ENCODE data around the gene RAD52. TPM values are rescaled to one million over a fixed set of nuclear protein-coding genes. Genes with fewer than 3 reads are reported as not detected.

RAD52 gene
- total RNA-seq, 2 donors from 2014 or later: 16.7 to 30.5 TPM

DNA sequence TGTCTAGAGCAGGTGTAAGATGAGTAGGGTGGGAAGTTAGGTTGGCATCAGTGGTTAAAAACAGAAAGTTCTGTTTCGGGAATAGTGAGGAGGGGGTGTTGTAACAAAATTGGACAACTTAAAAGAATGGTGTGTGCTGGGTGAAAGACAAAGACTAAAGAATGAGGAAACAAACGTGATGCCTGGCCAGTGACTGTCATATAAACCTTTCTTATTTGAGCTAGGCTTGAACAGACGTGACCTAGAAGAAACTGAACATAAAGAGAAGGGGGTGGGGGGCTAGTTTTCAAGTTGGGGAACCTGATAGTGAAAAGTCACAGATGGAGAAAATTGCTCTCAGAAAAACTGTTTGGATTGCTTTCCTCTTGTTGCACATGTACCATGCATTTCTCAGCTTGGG lies 39.6 kb downstream of the RAD52 start:
- Histone ChIP-seq H3K27ac (no peak overlapping the region), H3K27me3 (replicated peaks; ENCODE audit: insufficient read depth) (no peaks in the 10 kb centered on the region), H3K4me3 (no peak overlapping the region), H3K4me1 (replicated peaks) (no peaks in the 10 kb centered on the region), H3K36me3 (peaks cover 0 to 12% of the 10 kb centered on the region in 2 donors), H3K9me3 (no peaks in the 10 kb centered on the region)
- no peak for TF ChIP-seq POLR2A (IDR thresholded peaks at IDR 0.05)
- TF ChIP-seq, protein P1, sequence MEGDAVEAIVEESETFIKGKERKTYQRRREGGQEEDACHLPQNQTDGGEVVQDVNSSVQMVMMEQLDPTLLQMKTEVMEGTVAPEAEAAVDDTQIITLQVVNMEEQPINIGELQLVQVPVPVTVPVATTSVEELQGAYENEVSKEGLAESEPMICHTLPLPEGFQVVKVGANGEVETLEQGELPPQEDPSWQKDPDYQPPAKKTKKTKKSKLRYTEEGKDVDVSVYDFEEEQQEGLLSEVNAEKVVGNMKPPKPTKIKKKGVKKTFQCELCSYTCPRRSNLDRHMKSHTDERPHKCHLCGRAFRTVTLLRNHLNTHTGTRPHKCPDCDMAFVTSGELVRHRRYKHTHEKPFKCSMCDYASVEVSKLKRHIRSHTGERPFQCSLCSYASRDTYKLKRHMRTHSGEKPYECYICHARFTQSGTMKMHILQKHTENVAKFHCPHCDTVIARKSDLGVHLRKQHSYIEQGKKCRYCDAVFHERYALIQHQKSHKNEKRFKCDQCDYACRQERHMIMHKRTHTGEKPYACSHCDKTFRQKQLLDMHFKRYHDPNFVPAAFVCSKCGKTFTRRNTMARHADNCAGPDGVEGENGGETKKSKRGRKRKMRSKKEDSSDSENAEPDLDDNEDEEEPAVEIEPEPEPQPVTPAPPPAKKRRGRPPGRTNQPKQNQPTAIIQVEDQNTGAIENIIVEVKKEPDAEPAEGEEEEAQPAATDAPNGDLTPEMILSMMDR (IDR thresholded peaks at IDR 0.05): no peak
- no peak for TF ChIP-seq POLR2AphosphoS5 (IDR thresholded peaks at IDR 0.05)
- WGBS: 27% methylated on average over 3 of the region's 3 CpGs
- intact Hi-C loops (cut with DNase I): no loop called here
- no peak for DNase-seq (ENCODE audit: low spot score)

DNA sequence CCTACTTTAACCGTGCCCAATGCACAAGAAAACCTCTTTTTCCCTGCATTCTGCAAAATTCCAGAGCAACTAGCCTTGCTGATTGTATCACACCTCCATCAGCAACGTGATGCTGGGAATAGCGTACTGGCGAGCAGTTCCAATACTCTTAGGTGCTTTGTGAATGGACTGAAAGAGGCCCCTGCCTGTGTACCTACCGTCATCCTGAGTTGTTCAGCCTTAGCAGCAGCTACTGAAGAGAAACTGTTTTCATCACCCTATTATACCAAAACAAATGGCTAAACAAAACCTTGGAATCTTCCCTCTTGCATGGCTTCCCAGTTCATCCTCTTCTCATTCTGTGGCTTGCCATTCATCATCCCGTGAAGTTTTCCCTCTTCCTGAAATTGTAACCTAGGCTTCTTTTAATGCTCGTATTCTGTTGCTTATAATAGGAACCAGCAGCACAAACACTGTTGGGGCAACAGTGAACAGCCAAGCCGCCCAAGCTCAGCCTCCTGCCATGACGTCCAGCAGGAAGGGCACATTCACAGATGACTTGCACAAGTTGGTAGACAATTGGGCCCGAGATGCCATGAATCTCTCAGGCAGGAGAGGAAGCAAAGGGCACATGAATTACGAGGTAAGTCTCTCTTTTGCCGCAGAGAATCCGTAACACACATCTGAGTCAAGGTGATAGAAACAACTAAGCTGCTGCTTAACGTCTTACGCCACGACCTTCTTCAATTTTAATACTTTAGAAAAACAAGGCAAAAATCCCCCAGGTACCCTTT lies 41.9 kb downstream of the RAD52 start:
- no peaks in the 10 kb centered on the region for H3K4me1 ChIP-seq (replicated peaks)
- intact Hi-C loops (cut with DNase I): no loop called here
- H3K27me3 ChIP-seq (replicated peaks; ENCODE audit: insufficient read depth): no peaks in the 10 kb centered on the region
- H3K9me3 ChIP-seq: no peaks in the 10 kb centered on the region
- H3K4me3 ChIP-seq: no peak overlapping the region
- 78% methylated on average over 16 of the region's 16 CpGs for WGBS
- TF ChIP-seq POLR2A (IDR thresholded peaks at IDR 0.05) (no peak), POLR2AphosphoS5 (IDR thresholded peaks at IDR 0.05) (no peak)
- TF ChIP-seq, protein P1 (IDR thresholded peaks at IDR 0.05): no peak
- no peak for DNase-seq (ENCODE audit: low spot score)
- peaks cover 0 to 12% of the 10 kb centered on the region in 2 donors for H3K36me3 ChIP-seq
- no peak overlapping the region for H3K27ac ChIP-seq

DNA sequence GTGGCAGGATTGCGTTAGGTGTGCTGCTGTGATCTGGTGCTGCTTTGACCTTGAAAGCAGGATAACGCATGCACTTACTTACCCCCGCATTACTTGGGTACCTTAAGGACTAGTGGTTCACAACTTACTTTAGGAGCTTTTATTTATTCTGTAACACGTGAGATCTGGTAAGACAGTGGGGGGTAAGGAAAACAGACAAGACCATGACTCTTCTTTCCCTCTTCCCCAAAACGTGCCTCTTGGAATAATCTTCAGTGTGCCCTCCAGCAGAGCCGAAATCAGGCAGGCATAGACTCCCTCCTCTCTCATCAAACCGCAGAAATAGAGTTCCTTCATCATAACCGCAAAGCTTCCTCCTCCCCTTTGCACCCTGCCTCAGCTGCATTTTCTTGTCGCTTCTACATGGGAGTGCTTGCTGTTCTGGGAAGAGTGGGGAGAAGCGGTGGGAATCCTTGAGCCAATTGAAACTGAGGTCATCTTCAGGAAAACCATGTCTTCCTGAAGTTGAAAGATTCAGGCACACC lies 43.4 kb downstream of the RAD52 start:
- H3K36me3 ChIP-seq: peaks cover 0 to 16% of the 10 kb centered on the region in 2 donors
- WGBS: 89% methylated on average over 10 of the region's 10 CpGs
- intact Hi-C loops (cut with DNase I): no loop called here

DNA sequence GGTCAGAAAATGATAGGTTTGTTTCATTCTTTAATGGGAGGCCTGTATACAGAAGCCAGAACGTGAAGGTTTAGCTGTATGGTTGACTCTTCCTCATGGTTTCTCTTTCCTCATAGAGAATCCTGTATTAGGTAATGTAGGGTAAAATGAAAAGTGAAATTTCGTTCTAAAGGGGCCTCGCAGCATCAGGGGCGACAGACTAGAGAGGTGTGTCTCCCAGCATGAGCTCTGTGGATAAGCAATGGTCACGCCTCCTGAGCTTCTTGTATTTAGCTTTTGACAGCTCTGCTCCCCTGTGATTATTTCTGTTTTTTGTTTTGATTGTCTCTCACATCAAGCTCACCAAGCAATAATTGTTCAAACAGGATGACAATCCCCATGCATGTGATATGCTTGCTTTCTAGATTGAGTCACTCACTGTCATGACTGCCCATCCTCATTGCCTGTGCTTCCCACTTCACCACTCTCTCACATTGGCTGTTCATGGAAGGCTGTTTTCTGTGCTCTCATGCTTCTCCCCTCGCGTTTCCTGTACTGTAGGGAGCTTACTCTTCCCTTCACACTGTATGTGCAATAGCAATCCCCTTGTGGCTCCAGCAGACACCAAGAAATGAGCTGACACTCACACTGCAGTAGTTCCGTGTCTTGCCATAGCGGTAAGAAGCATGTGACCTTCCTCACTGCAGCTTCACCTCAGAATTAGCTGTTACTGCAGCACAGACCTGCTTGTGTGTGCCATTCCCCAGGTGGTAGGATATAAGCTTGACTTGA lies 44.0 kb downstream of the RAD52 start:
- Histone ChIP-seq H3K4me1 (replicated peaks) (no peaks in the 10 kb centered on the region), H3K4me3 (no peak overlapping the region), H3K36me3 (peaks cover 3 to 16% of the 10 kb centered on the region in 2 donors), H3K9me3 (no peaks in the 10 kb centered on the region), H3K27me3 (replicated peaks; ENCODE audit: insufficient read depth) (no peaks in the 10 kb centered on the region), H3K27ac (no peak overlapping the region)
- no peak for DNase-seq (ENCODE audit: low spot score)
- intact Hi-C loops (cut with DNase I): no loop called here
- 90% methylated on average over 9 of the region's 9 CpGs for WGBS
- no peak for TF ChIP-seq POLR2AphosphoS5 (IDR thresholded peaks at IDR 0.05)
- no peak for TF ChIP-seq POLR2A (IDR thresholded peaks at IDR 0.05)
- TF ChIP-seq, protein P1 (IDR thresholded peaks at IDR 0.05): no peak

More for the DNA sequence above, 43.4 kb downstream of the RAD52 start:
- TF ChIP-seq, protein P1 (IDR thresholded peaks at IDR 0.05): no peak
- no peak for TF ChIP-seq POLR2A (IDR thresholded peaks at IDR 0.05)
- TF ChIP-seq POLR2AphosphoS5 (IDR thresholded peaks at IDR 0.05): no peak
- no peaks in the 10 kb centered on the region for H3K27me3 ChIP-seq (replicated peaks; ENCODE audit: insufficient read depth)
- H3K27ac ChIP-seq: no peak overlapping the region
- DNase-seq (ENCODE audit: low spot score): no peak
- no peak overlapping the region for H3K4me3 ChIP-seq
- H3K4me1 ChIP-seq (replicated peaks): no peaks in the 10 kb centered on the region
- H3K9me3 ChIP-seq: no peaks in the 10 kb centered on the region

All from prostate gland (tissue), 2 donors.